Testis (tissue), 3 donors: Measurements from ENCODE around the gene GATAD2A. TPM values are rescaled to one million over a fixed set of nuclear protein-coding genes. Genes with fewer than 3 reads are reported as not detected.

Experiments used
- DNase-seq: peaks from one replicate; pipeline ENCODE4 v3.0.0-alpha.2; 2019
- H3K27ac ChIP-seq, 2 donors: fragments of 200-600 bp; sonication (generic); one replicate each; pipeline ENCODE4 v1.5.1; 2019
- H3K27me3 ChIP-seq: fragments of 200-600 bp; sonication (generic); one replicate; pipeline ENCODE4 v1.5.1; 2019
- H3K36me3 ChIP-seq: fragments of 200-600 bp; sonication (generic); one replicate; pipeline ENCODE4 v1.5.1; 2017; ENCODE audit warnings: low read depth; ENCODE audit errors: missing control alignments
- H3K4me1 ChIP-seq: fragments of 200-600 bp; sonication (generic); one replicate; pipeline ENCODE4 v1.5.1; 2019
- H3K4me3 ChIP-seq, 2 donors: fragments of 200-600 bp; sonication (generic); one replicate each; pipeline ENCODE4 v1.5.1; 2017 to 2019
- H3K9me3 ChIP-seq: fragments of 200-600 bp; sonication (generic); one replicate; pipeline ENCODE4 v1.5.1; 2017
- POLR2A ChIP-seq: fragments of 450-650 bp; IDR thresholded peaks from one replicate; pipeline ENCODE4 v1.6.1; 2017; ENCODE audit warnings: antibody characterized with exemption, mild to moderate bottlenecking, moderate library complexity
- WGBS, 2 donors: methylation state at CpG; one replicate each; pipeline ENCODE4 v1.1.5; 2018; 5-methylcytosine and 5-hydroxymethylcytosine counted together
- intact Hi-C: fragments of 100-400 bp; cut with DNase I; formaldehyde crosslinking; loops from one replicate; pipeline ENCODE4 v1.15.1; 2023; ENCODE audit warnings: low total_unique reads
- polyA plus RNA-seq: library from polyadenylated mRNA; stranded (reverse); fragments of 350-450 nt; fragmentation: Illumina TruSeq; extraction: RNeasy Lipid Tissue Mini Kit (QIAGEN cat#74804); gene quantifications from one replicate; pipeline ENCODE4 v1.2.3, GENCODE V29; 2014; ENCODE audit warnings: low read depth, low replicate concordance; ENCODE audit not compliant: insufficient read depth
- total RNA-seq, 2 donors: library from RNA; depleted of rRNA; stranded (reverse); fragments of >200 nt; gene quantifications; one replicate each; pipeline ENCODE4 v1.2.3, GENCODE V29; 2016
- TF ChIP-seq, protein P1 (sequence below), 3 experiments: fragments of 450-650 bp in 2 of 3; fragments of 200-600 bp in 1 of 3; sonication (generic) in 1 of 3; IDR thresholded peaks; one replicate each; pipeline ENCODE4 v1.5.1; 2016 to 2019; ENCODE audit warnings: antibody characterized with exemption in 3 of 3, mild to moderate bottlenecking in 2 of 3, moderate library complexity in 1 of 3

Gene GATAD2A
- total and polyA plus RNA-seq, 3 donors from 2014 or later, result 109 to 197 (median 163) TPM

DNA sequence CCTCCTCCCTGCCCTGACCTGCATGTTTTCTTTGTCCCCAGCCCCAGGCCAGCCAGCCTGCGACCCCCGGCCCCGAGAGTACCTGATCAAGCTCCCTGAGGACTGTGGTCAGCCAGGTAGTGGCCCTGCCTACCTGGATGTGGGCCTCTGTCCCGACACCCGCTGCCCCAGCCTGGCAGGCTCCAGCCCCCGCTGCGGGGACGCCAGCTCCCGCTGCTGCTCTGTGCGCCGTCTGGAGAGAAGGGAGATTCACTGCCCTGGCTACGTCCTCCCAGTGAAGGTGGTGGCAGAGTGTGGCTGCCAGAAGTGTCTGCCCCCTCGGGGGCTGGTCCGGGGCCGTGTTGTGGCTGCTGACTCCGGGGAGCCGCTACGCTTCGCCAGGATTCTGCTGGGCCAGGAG lies 138.2 kb downstream of the GATAD2A start:
- intact Hi-C loops, result no loop called here
- H3K4me3 ChIP-seq, result no peak overlapping the region
- H3K36me3 ChIP-seq, result no peaks in the 10 kb centered on the region
- H3K4me1 ChIP-seq, result peaks cover 3% of the 10 kb centered on the region
- TF ChIP-seq, protein P1, sequence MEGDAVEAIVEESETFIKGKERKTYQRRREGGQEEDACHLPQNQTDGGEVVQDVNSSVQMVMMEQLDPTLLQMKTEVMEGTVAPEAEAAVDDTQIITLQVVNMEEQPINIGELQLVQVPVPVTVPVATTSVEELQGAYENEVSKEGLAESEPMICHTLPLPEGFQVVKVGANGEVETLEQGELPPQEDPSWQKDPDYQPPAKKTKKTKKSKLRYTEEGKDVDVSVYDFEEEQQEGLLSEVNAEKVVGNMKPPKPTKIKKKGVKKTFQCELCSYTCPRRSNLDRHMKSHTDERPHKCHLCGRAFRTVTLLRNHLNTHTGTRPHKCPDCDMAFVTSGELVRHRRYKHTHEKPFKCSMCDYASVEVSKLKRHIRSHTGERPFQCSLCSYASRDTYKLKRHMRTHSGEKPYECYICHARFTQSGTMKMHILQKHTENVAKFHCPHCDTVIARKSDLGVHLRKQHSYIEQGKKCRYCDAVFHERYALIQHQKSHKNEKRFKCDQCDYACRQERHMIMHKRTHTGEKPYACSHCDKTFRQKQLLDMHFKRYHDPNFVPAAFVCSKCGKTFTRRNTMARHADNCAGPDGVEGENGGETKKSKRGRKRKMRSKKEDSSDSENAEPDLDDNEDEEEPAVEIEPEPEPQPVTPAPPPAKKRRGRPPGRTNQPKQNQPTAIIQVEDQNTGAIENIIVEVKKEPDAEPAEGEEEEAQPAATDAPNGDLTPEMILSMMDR (IDR thresholded peaks at IDR 0.05), result no peak
- no peak for TF ChIP-seq POLR2A
- 80 to 82% methylated on average over 7 to 19 of the region's 19 CpGs for whole genome bisulfite sequencing, 2 donors
- no peak for DNase-seq
- H3K9me3 ChIP-seq, result no peaks in the 10 kb centered on the region
- H3K27ac ChIP-seq, result no peak overlapping the region
- H3K27me3 ChIP-seq, result no peaks in the 10 kb centered on the region

DNA sequence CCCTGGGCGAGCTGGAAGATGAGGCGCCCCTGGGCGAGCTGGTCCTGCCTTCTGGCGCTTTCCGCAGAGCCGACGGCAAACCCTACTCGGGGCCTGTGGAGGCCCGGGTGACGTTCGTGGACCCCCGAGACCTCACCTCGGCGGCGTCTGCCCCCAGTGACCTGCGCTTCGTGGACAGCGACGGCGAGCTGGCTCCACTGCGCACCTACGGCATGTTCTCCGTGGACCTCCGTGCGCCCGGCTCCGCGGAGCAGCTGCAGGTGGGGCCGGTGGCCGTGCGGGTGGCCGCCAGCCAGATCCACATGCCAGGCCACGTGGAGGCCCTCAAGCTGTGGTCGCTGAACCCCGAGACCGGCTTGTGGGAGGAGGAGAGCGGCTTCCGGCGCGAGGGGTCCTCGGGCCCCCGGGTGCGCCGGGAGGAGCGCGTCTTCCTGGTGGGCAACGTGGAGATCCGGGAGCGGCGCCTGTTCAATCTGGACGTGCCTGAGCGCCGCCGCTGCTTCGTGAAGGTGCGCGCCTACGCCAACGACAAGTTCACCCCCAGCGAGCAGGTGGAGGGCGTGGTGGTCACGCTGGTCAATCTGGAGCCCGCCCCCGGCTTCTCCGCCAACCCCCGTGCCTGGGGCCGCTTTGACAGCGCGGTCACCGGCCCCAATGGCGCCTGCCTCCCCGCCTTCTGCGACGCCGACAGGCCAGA lies 138.9 kb downstream of the GATAD2A start:
- H3K27ac ChIP-seq, result no peak overlapping the region
- no peaks in the 10 kb centered on the region for H3K9me3 ChIP-seq
- WGBS, 2 donors, result 60 to 85% methylated on average over 1 to 69 of the region's 75 CpGs
- H3K4me1 ChIP-seq, result no peaks in the 10 kb centered on the region
- DNase-seq, result no peak
- H3K4me3 ChIP-seq, result peak overlapping the region; percentile 4 to 26
- H3K36me3 ChIP-seq, result no peaks in the 10 kb centered on the region
- TF ChIP-seq, protein P1 (IDR thresholded peaks at IDR 0.05), result no peak
- TF ChIP-seq POLR2A, result no peak
- intact Hi-C loops, result no loop called here
- no peaks in the 10 kb centered on the region for H3K27me3 ChIP-seq

- Histone ChIP-seq H3K4me3 (peak overlapping the region; percentile 4 to 26), H3K27ac (no peak overlapping the region), H3K27me3 (no peaks in the 10 kb centered on the region), H3K9me3 (no peaks in the 10 kb centered on the region), H3K36me3 (no peaks in the 10 kb centered on the region), H3K4me1 (no peaks in the 10 kb centered on the region)
- DNase-seq, result no peak
- 53 to 76% methylated on average over 3 to 51 of the region's 53 CpGs for WGBS, 2 donors
- intact Hi-C loops, result no loop called here
- TF ChIP-seq POLR2A, result no peak
- TF ChIP-seq, protein P1 (IDR thresholded peaks at IDR 0.05), result no peak
Measured at GRCh38 chr19:19544954-19545591, 139.6 kb downstream of the GATAD2A start.

GRCh38 chr19:19545707-19546106 lies 140.2 kb downstream of the GATAD2A start:
- no peaks in the 10 kb centered on the region for H3K27me3 ChIP-seq
- intact Hi-C loops, result no loop called here
- 93 to 100% methylated on average over 5 to 23 of the region's 23 CpGs for WGBS, 2 donors

More at GRCh38 chr19:19545707-19546106, 140.2 kb downstream of the GATAD2A start:
- no peaks in the 10 kb centered on the region for H3K4me1 ChIP-seq
- no peak overlapping the region for H3K27ac ChIP-seq
- no peak overlapping the region for H3K4me3 ChIP-seq
- H3K9me3 ChIP-seq, result no peaks in the 10 kb centered on the region
- no peaks in the 10 kb centered on the region for H3K36me3 ChIP-seq
- no peak for TF ChIP-seq POLR2A
- TF ChIP-seq, protein P1 (IDR thresholded peaks at IDR 0.05), result no peak
- DNase-seq, result no peak
